Measurements from ENCODE around the gene EHBP1.

EHBP1 gene

GRCh38 chr2:62722679-62723078, 17.2 kb downstream of the EHBP1 start:
- DNase-seq (ENCODE audit: extremely low read depth, low read depth): no peak
- H3K4me3 ChIP-seq (replicated peaks; ENCODE audit: low read depth, low read length): no peak overlapping the region
- no peak for TF ChIP-seq CTCF (IDR thresholded peaks at IDR 0.05; ENCODE audit: low read depth, low read length, missing control alignments)

GRCh38 chr2:62723253-62723652, 17.7 kb downstream of the EHBP1 start:
- no peak overlapping the region for H3K4me3 ChIP-seq (replicated peaks; ENCODE audit: low read depth, low read length)
- TF ChIP-seq CTCF (IDR thresholded peaks at IDR 0.05; ENCODE audit: low read depth, low read length, missing control alignments): no peak
- DNase-seq (ENCODE audit: extremely low read depth, low read depth): no peak

- TF ChIP-seq CTCF (IDR thresholded peaks at IDR 0.05; ENCODE audit: low read depth, low read length, missing control alignments): no peak
- no peak overlapping the region for H3K4me3 ChIP-seq (replicated peaks; ENCODE audit: low read depth, low read length)
These were observed 18.6 kb downstream of the EHBP1 start for GRCh38 chr2:62724106-62724505.

GRCh38 chr2:62724886-62725711, 19.6 kb downstream of the EHBP1 start:
- DNase-seq (ENCODE audit: extremely low read depth, low read depth): no peak
- peak; percentile 40 for TF ChIP-seq CTCF (IDR thresholded peaks at IDR 0.05; ENCODE audit: low read depth, low read length, missing control alignments)
- H3K4me3 ChIP-seq (replicated peaks; ENCODE audit: low read depth, low read length): no peak overlapping the region

More at GRCh38 chr2:62724106-62724505, 18.6 kb downstream of the EHBP1 start:
- no peak for DNase-seq (ENCODE audit: extremely low read depth, low read depth)

GRCh38 chr2:62725712-62726055, 20.2 kb downstream of the EHBP1 start:
- H3K4me3 ChIP-seq (replicated peaks; ENCODE audit: low read depth, low read length): no peak overlapping the region
- DNase-seq (ENCODE audit: extremely low read depth, low read depth): no peak
- no peak for TF ChIP-seq CTCF (IDR thresholded peaks at IDR 0.05; ENCODE audit: low read depth, low read length, missing control alignments)

- TF ChIP-seq CTCF (IDR thresholded peaks at IDR 0.05; ENCODE audit: low read depth, low read length, missing control alignments): no peak
- no peak overlapping the region for H3K4me3 ChIP-seq (replicated peaks; ENCODE audit: low read depth, low read length)
- no peak for DNase-seq (ENCODE audit: extremely low read depth, low read depth)
These were observed 21.9 kb downstream of the EHBP1 start for GRCh38 chr2:62727259-62727867.

All from HFF-Myc (cell line).